Ishikawa (cell line): ENCODE data around the gene NTN1.

Source experiments
- CEBPB ChIP-seq: IDR thresholded peaks from 2 replicates; pipeline ENCODE4 v1.6.1; 2012
- CREB1 ChIP-seq: IDR thresholded peaks from 2 replicates; pipeline ENCODE4 v1.6.1; 2012; ENCODE audit warnings: low read depth
- EGR1 ChIP-seq: IDR thresholded peaks from 2 replicates; pipeline ENCODE4 v1.6.1; 2012
- EP300 ChIP-seq: IDR thresholded peaks from 2 replicates; pipeline ENCODE4 v1.6.1; 2012; ENCODE audit warnings: borderline replicate concordance
- FOXM1 ChIP-seq: IDR thresholded peaks from 2 replicates; pipeline ENCODE4 v1.6.1; 2012; ENCODE audit warnings: low read depth, borderline replicate concordance
- NFIC ChIP-seq: IDR thresholded peaks from 2 replicates; pipeline ENCODE4 v1.6.1; 2012
- RAD21 ChIP-seq: IDR thresholded peaks from 2 replicates; pipeline ENCODE4 v1.6.1; 2012; ENCODE audit warnings: low read depth
- TAF1 ChIP-seq: IDR thresholded peaks from 2 replicates; pipeline ENCODE4 v1.6.1; 2012; ENCODE audit warnings: low read depth, mild to moderate bottlenecking
- TCF12 ChIP-seq: IDR thresholded peaks from 2 replicates; pipeline ENCODE4 v1.6.1; 2012; ENCODE audit warnings: low read depth
- TEAD4 ChIP-seq: IDR thresholded peaks from 2 replicates; pipeline ENCODE4 v1.6.1; 2012
- USF1 ChIP-seq: IDR thresholded peaks from 2 replicates; pipeline ENCODE4 v1.6.1; 2012
- YY1 ChIP-seq: IDR thresholded peaks from 2 replicates; pipeline ENCODE4 v1.6.1; 2012; ENCODE audit warnings: low read depth
- ZBTB7A ChIP-seq: IDR thresholded peaks from 2 replicates; pipeline ENCODE4 v1.6.1; 2012; ENCODE audit warnings: low read depth
- TF ChIP-seq, protein P1 (sequence below): IDR thresholded peaks from 2 replicates; pipeline ENCODE4 v1.6.1; 2012; ENCODE audit warnings: low read depth, mild to moderate bottlenecking
- TF ChIP-seq, protein P2 (sequence below): IDR thresholded peaks from 2 replicates; pipeline ENCODE4 v1.6.1; 2012

Gene NTN1

GRCh38 chr17:9121186-9121820 lies 100.0 kb downstream of the NTN1 start:
- TF ChIP-seq TAF1 (no peak), RAD21 (no peak), TCF12 (no peak), ZBTB7A (no peak), FOXM1 (no peak), YY1 (no peak), CREB1 (no peak), EP300 (no peak), TEAD4 (no peak), NFIC (no peak)
- TF ChIP-seq, protein P1, sequence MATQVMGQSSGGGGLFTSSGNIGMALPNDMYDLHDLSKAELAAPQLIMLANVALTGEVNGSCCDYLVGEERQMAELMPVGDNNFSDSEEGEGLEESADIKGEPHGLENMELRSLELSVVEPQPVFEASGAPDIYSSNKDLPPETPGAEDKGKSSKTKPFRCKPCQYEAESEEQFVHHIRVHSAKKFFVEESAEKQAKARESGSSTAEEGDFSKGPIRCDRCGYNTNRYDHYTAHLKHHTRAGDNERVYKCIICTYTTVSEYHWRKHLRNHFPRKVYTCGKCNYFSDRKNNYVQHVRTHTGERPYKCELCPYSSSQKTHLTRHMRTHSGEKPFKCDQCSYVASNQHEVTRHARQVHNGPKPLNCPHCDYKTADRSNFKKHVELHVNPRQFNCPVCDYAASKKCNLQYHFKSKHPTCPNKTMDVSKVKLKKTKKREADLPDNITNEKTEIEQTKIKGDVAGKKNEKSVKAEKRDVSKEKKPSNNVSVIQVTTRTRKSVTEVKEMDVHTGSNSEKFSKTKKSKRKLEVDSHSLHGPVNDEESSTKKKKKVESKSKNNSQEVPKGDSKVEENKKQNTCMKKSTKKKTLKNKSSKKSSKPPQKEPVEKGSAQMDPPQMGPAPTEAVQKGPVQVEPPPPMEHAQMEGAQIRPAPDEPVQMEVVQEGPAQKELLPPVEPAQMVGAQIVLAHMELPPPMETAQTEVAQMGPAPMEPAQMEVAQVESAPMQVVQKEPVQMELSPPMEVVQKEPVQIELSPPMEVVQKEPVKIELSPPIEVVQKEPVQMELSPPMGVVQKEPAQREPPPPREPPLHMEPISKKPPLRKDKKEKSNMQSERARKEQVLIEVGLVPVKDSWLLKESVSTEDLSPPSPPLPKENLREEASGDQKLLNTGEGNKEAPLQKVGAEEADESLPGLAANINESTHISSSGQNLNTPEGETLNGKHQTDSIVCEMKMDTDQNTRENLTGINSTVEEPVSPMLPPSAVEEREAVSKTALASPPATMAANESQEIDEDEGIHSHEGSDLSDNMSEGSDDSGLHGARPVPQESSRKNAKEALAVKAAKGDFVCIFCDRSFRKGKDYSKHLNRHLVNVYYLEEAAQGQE, result no peak
- TF ChIP-seq, protein P2, sequence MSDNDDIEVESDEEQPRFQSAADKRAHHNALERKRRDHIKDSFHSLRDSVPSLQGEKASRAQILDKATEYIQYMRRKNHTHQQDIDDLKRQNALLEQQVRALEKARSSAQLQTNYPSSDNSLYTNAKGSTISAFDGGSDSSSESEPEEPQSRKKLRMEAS, result no peak

DNA sequence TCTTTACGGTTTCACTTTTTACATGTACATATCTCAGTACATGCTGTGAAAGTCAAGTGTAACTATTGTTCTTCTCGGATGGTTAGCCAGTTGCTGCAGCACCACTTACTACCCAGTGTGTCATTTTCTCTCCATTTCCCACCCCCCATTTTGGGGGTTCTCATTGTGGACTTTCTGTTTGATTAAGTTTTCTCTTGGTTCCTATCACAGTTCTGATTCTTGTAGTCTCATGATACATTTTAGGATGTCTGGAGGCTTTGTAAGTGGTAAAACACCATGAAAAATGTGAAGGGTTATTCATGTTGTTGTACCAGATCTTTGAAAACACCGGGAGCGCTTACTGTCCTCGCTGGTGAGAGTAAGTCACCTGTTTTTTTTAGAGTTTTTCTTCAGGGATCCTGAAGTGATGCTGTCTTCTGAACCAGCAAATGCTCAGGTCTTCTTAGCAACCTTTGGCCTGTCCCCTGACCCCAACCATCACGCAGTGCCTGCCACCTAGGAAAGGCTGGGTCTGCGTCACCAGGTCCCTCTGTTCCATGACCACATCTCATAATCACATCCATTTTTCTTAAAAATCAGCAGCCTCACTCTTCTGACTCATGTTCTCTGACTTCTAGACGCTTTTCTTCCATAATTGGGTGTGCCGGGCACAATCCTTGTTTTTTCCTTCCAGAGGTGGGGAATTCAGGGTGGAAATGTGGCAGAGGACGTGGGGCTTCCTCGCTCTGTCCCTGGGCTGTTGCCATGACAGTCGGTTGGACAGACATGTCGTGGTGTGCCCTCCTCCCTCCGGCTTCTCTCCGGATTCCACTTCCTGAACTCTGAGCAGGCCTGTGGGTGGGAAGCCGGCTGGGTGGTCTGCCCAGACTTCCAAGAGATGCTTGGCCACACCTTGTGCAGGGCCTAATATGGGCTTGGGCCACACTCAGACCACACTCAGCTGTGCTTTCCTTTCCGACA lies 102.6 kb downstream of the NTN1 start:
- TF ChIP-seq NFIC, result no peak
- TF ChIP-seq RAD21, result no peak
- no peak for TF ChIP-seq TAF1
- TF ChIP-seq, protein P1, result no peak
- no peak for TF ChIP-seq CEBPB
- TF ChIP-seq YY1, result no peak
- no peak for TF ChIP-seq EGR1
- TF ChIP-seq TEAD4, result no peak
- TF ChIP-seq TCF12, result no peak
- TF ChIP-seq CREB1, result no peak
- TF ChIP-seq FOXM1, result no peak
- TF ChIP-seq, protein P2, result no peak
- no peak for TF ChIP-seq EP300
- no peak for TF ChIP-seq USF1
- TF ChIP-seq ZBTB7A, result no peak

- TF ChIP-seq EP300 (no peak), ZBTB7A (no peak), NFIC (no peak), EGR1 (no peak), TCF12 (no peak), CREB1 (no peak), TAF1 (no peak), CEBPB (no peak), USF1 (no peak), RAD21 (no peak), FOXM1 (no peak), TEAD4 (no peak), YY1 (no peak)
- TF ChIP-seq, protein P1, result no peak
- TF ChIP-seq, protein P2, result no peak
Measured at GRCh38 chr17:9124554-9124935, 103.2 kb downstream of the NTN1 start.
